H1 (cell line): Measurements from ENCODE around the gene CEP57L1. TPM values are rescaled to one million over a fixed set of nuclear protein-coding genes. Genes with fewer than 3 reads are reported as not detected.

Experiments
- CTCF ChIA-PET: fragments of 300-600 bp; sonication (Branson Sonifier 250); formaldehyde crosslinking; loops from one replicate; lab custom pipeline; 2021; ENCODE audit not compliant: partially characterized antibody; lab: Charles Lee
- POLR2A ChIA-PET: fragments of 300-600 bp; sonication (Branson Sonifier 250); formaldehyde crosslinking; loops from one replicate; lab custom pipeline; 2021; ENCODE audit warnings: inconsistent platforms; ENCODE audit not compliant: partially characterized antibody; lab: Charles Lee
- DNase-seq, 2 experiments: peaks; one replicate each; pipeline versions ENCODE4 v3.0.0 to v3.0.0-alpha.2; 2010 to 2022; ENCODE audit warnings: low spot score in 2 of 2, low read depth in 1 of 2, mixed read lengths in 1 of 2
- FAIRE-seq: peaks from 2 replicates; lab custom pipeline; 2011; peaks lifted over from hg19 to GRCh38; lab: Jason Lieb, UNC
- H2AFZ ChIP-seq: 2 replicates; pipeline ENCODE4 v1.8.1; 2012; ENCODE audit warnings: low read length, inconsistent platforms
- H2AK5ac ChIP-seq: 2 replicates; pipeline ENCODE4 v1.6.1; 2013; ENCODE audit warnings: low read depth, low read length
- H2BK120ac ChIP-seq: replicated peaks from 2 replicates; pipeline ENCODE3; 2013; ENCODE audit warnings: low read depth, low read length, inconsistent platforms
- H2BK12ac ChIP-seq: 2 replicates; pipeline ENCODE4 v1.6.1; 2013; ENCODE audit warnings: low read depth, low read length
- H2BK15ac ChIP-seq: 2 replicates; pipeline ENCODE4 v1.6.1; 2013; ENCODE audit warnings: low read length
- H2BK20ac ChIP-seq: 2 replicates; pipeline ENCODE4 v1.6.1; 2013; ENCODE audit warnings: low read length
- H2BK5ac ChIP-seq: 2 replicates; pipeline ENCODE4 v1.6.1; 2013; ENCODE audit warnings: low read depth, low read length
- H3K14ac ChIP-seq: 2 replicates; pipeline ENCODE4 v1.6.1; 2013; ENCODE audit warnings: inconsistent platforms; ENCODE audit not compliant: insufficient read length
- H3K18ac ChIP-seq: 2 replicates; pipeline ENCODE4 v1.6.1; 2013; ENCODE audit warnings: low read length; ENCODE audit errors: extremely low read depth
- H3K23ac ChIP-seq: 2 replicates; pipeline ENCODE4 v1.6.1; 2013; ENCODE audit warnings: inconsistent platforms; ENCODE audit not compliant: insufficient read length
- H3K23me2 ChIP-seq: 2 replicates; pipeline ENCODE4 v1.6.1; 2013; ENCODE audit warnings: low read depth, low read length
- H3K27ac ChIP-seq: 2 replicates; pipeline ENCODE4 v1.6.1; 2011; ENCODE audit warnings: low read depth, low read length, inconsistent platforms
- H3K27me3 ChIP-seq, 4 experiments: replicated peaks in 1 of 4; 1 replicate in 1 of 4; 2 replicates in 3 of 4; pipeline versions ENCODE4 v1.6.1 to v1.8.1; 2011 to 2013; ENCODE audit warnings: low read length in 3 of 4, mild to moderate bottlenecking in 3 of 4, inconsistent platforms in 2 of 4, mixed read lengths in 2 of 4, moderate library complexity in 1 of 4; ENCODE audit not compliant: control insufficient read depth in 3 of 4, insufficient read depth in 3 of 4; ENCODE audit errors: extremely low read depth in 1 of 4
- H3K36me3 ChIP-seq, 4 experiments: 2 replicates each; pipeline versions ENCODE4 v1.6.1 to v1.8.1; 2011 to 2013; ENCODE audit warnings: mild to moderate bottlenecking in 4 of 4, low read length in 3 of 4, moderate library complexity in 2 of 4, control low read depth in 1 of 4, inconsistent platforms in 1 of 4; ENCODE audit not compliant: insufficient read depth in 4 of 4, control insufficient read depth in 2 of 4
- H3K4ac ChIP-seq: replicated peaks from 2 replicates; pipeline ENCODE3; 2013; ENCODE audit warnings: low read length, low read depth, mixed read lengths, inconsistent platforms; ENCODE audit not compliant: insufficient read length
- H3K4me1 ChIP-seq, 4 experiments: replicated peaks in 1 of 4; 1 replicate in 1 of 4; 2 replicates in 3 of 4; pipeline versions ENCODE4 v1.6.1 to v1.8.1; 2011 to 2013; ENCODE audit warnings: low read length in 3 of 4, inconsistent platforms in 2 of 4, mixed read lengths in 1 of 4; ENCODE audit not compliant: insufficient read depth in 4 of 4, control insufficient read depth in 3 of 4
- H3K4me2 ChIP-seq, 2 experiments: 2 replicates each; pipeline versions ENCODE4 v1.6.1 to v1.8.1; 2011 to 2013; ENCODE audit warnings: low read depth in 2 of 2, low read length in 2 of 2, control low read depth in 1 of 2, inconsistent platforms in 1 of 2, mild to moderate bottlenecking in 1 of 2; ENCODE audit not compliant: insufficient read depth in 1 of 2
- H3K4me3 ChIP-seq, 4 experiments: fragments of 200-600, 300-600 bp in 1 of 4; sonication (generic), shearing (Covaris generic), sonication (Bioruptor Twin) in 1 of 4; 2 replicates each; pipeline versions ENCODE4 v1.5.1 to v1.8.1; 2011 to 2016; ENCODE audit warnings: low read length in 4 of 4, low read depth in 3 of 4, control low read depth in 2 of 4, inconsistent platforms in 2 of 4, mild to moderate bottlenecking in 2 of 4, mixed read lengths in 1 of 4, moderate library complexity in 1 of 4; ENCODE audit not compliant: insufficient read depth in 2 of 4; ENCODE audit errors: extremely low read depth in 1 of 4
- H3K56ac ChIP-seq: replicated peaks from 2 replicates; pipeline ENCODE3; 2013; ENCODE audit warnings: low read depth, mild to moderate bottlenecking, mixed read lengths, low read length, inconsistent platforms; ENCODE audit not compliant: insufficient read length
- H3K79me1 ChIP-seq: 2 replicates; pipeline ENCODE4 v1.6.1; 2013; ENCODE audit warnings: low read depth, low read length, control low read depth
- H3K79me2 ChIP-seq, 2 experiments: 2 replicates each; pipeline versions ENCODE4 v1.6.1 to v1.8.1; 2012 to 2013; ENCODE audit warnings: low read length in 2 of 2, mild to moderate bottlenecking in 2 of 2, inconsistent platforms in 1 of 2; ENCODE audit not compliant: insufficient read depth in 2 of 2, control insufficient read depth in 1 of 2
- H3K9ac ChIP-seq, 4 experiments: replicated peaks in 1 of 4; 1 replicate in 1 of 4; 2 replicates in 3 of 4; pipeline versions ENCODE4 v1.6.1 to v1.8.1; 2011 to 2013; ENCODE audit warnings: low read depth in 3 of 4, low read length in 3 of 4, control low read depth in 2 of 4, mild to moderate bottlenecking in 2 of 4, moderate library complexity in 2 of 4, inconsistent platforms in 1 of 4; ENCODE audit errors: extremely low read depth in 1 of 4
- H3K9me3 ChIP-seq, 2 experiments: 2 replicates each; pipeline versions ENCODE4 v1.6.1 to v1.8.1; 2012 to 2013; ENCODE audit warnings: mild to moderate bottlenecking in 2 of 2, moderate library complexity in 2 of 2, control low read depth in 1 of 2, inconsistent platforms in 1 of 2, low read depth in 1 of 2, low read length in 1 of 2, mixed read lengths in 1 of 2; ENCODE audit not compliant: insufficient read depth in 2 of 2
- H4K20me1 ChIP-seq, 2 experiments: replicated peaks in 1 of 2; 2 replicates each; pipeline versions ENCODE3 to v1.8.1; 2011 to 2013; ENCODE audit warnings: inconsistent platforms in 2 of 2, low read length in 2 of 2, mild to moderate bottlenecking in 1 of 2; ENCODE audit not compliant: insufficient read depth in 2 of 2, control insufficient read depth in 1 of 2
- H4K5ac ChIP-seq: 2 replicates; pipeline ENCODE4 v1.6.1; 2013; ENCODE audit warnings: low read length, low read depth, mixed read lengths, inconsistent platforms; ENCODE audit not compliant: insufficient read length
- H4K8ac ChIP-seq: 2 replicates; pipeline ENCODE4 v1.8.0; 2013; ENCODE audit warnings: mild to moderate bottlenecking, moderate library complexity, low read length, inconsistent platforms; ENCODE audit not compliant: insufficient read depth; ENCODE audit errors: extremely low read depth
- H4K91ac ChIP-seq: replicated peaks from 2 replicates; pipeline ENCODE3; 2013; ENCODE audit warnings: low read length, mixed read lengths, inconsistent platforms; ENCODE audit not compliant: insufficient read length
- CTCF ChIP-seq, 3 experiments: IDR thresholded peaks; 1 replicate in 2 of 3; 2 replicates in 1 of 3; pipeline versions ENCODE4 v1.5.1 to v1.6.1; 2011; ENCODE audit warnings: low read length in 3 of 3, mild to moderate bottlenecking in 3 of 3, inconsistent platforms in 2 of 3, low read depth in 1 of 3, moderate library complexity in 1 of 3; ENCODE audit not compliant: insufficient read depth in 1 of 3; ENCODE audit errors: control extremely low read depth in 1 of 3
- MAFK ChIP-seq: IDR thresholded peaks from 2 replicates; pipeline ENCODE4 v1.6.1; 2012; ENCODE audit warnings: low read depth, mild to moderate bottlenecking, improper control_type of control experiment, low read length
- RAD21 ChIP-seq, 2 experiments: IDR thresholded peaks in 1 of 2; conservative IDR thresholded peaks in 1 of 2; 2 replicates each; pipeline ENCODE4 v1.6.1; 2011; ENCODE audit warnings: low read depth in 2 of 2, low read length in 2 of 2, improper control_type of control experiment in 1 of 2, inconsistent platforms in 1 of 2, mild to moderate bottlenecking in 1 of 2, moderate library complexity in 1 of 2
- RXRA ChIP-seq: IDR thresholded peaks from 2 replicates; pipeline ENCODE4 v1.6.1; 2011; ENCODE audit warnings: low read depth, mild to moderate bottlenecking, low read length, moderate library complexity; ENCODE audit not compliant: insufficient read depth
- SAP30 ChIP-seq: fragments of 300-600 bp; sonication (generic); IDR thresholded peaks from 2 replicates; pipeline ENCODE4 v1.7.1; 2012; ENCODE audit warnings: low read length, moderate library complexity, mild to moderate bottlenecking, inconsistent platforms; ENCODE audit not compliant: insufficient read depth, insufficient replicate concordance
- SIRT6 ChIP-seq: IDR thresholded peaks from one replicate; pipeline ENCODE4 v1.7.1; 2012; ENCODE audit warnings: low read length, inconsistent platforms
- SRF ChIP-seq: IDR thresholded peaks from 2 replicates; pipeline ENCODE4 v1.6.1; 2011; ENCODE audit warnings: mild to moderate bottlenecking, low read depth, low read length, moderate library complexity
- WGBS, 2 experiments: shearing (Covaris generic) in 1 of 2; methylation state at CpG; one replicate each; pipeline versions ENCODE4 v1.1.6 to v1.1.7; 2013 to 2015; ENCODE audit warnings: low lambda C conversion rate in 2 of 2, mixed read lengths in 2 of 2, inconsistent platforms in 1 of 2, low coverage in 1 of 2, missing lambda C conversion rate in 1 of 2; ENCODE audit not compliant: insufficient replicate concordance in 2 of 2, insufficient coverage in 1 of 2, insufficient read length in 1 of 2; ENCODE audit errors: extremely low coverage in 1 of 2, missing lambda C conversion rate in 1 of 2; 5-methylcytosine and 5-hydroxymethylcytosine counted together
- polyA plus RNA-seq, 7 experiments: library from polyadenylated mRNA; depleted of rRNA in 3 of 7; stranded (reverse) in 5 of 7; unstranded in 2 of 7; fragments of >200 nt in 5 of 7; fragments of 200-250 nt in 2 of 7; gene quantifications; 1 replicate in 5 of 7; 2 replicates in 1 of 7; 4 replicates in 1 of 7; pipeline versions ENCODE4 v1.2.1 to v1.2.3, GENCODE V29; 2011 to 2013; ENCODE audit warnings: missing spikeins in 2 of 7, mixed read lengths in 2 of 7
- total RNA-seq: library from RNA; stranded (reverse); fragmentation: NEBNext Ultra II Directional; extraction: Animal tissue kit (Norgen Biotek cat#: 25700); gene quantifications from 2 replicates; pipeline ENCODE4 v1.2.1, GENCODE V29; 2021
- TF ChIP-seq, protein P1 (sequence below): IDR thresholded peaks from 2 replicates; pipeline ENCODE4 v1.6.1; 2011; ENCODE audit warnings: low read depth, mild to moderate bottlenecking, low read length; ENCODE audit not compliant: insufficient read depth

Gene CEP57L1
- total and polyA plus RNA-seq, 2 of the 8 experiments (the other 6 are each of a cell fraction or from before 2014, with no cell fraction given), result 3.6 to 11.5 TPM

DNA sequence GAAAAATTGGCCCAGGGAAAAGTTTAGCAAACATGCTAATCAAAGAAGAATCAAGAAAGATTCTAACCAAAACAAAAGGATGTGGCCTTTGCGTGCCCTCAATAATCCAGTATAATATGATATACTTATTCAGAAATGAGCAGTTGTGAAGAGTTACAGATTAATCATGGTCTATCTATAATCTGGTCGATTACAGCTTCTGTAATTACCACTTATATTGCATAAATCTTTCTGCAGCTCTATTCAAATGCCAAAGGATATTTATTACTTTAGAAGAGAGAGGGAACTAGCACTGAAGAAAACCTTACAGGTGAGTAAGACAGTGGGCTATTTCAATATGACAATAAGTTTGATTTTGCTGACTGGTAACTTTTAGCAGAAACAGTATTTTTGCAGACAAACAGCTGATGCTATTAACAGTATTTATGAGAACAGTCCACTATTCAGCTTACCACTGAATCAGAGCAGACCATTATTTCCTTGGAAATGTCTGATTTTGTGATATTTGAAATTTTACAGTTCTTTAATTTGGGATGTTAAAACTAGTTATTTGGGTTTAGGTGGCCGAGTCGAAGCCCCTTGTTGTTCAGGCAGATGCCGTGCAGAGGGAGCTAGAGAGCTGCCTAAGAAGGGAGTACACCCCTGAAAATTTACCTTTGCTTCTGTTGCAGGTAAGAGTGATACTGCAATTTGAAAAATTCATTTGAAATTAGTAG, 92.2 kb downstream of the CEP57L1 start:
- DNase-seq, result peak; percentile 9 to 78
- no peak overlapping the region for H3K18ac ChIP-seq
- H2BK15ac ChIP-seq, result no peak overlapping the region
- no peak overlapping the region for H2AFZ ChIP-seq
- POLR2A ChIA-PET, result interaction anchor here (1.0 to 2.0 kb wide), 2 partner anchors 9 to 196 kb away, joined by 3 to 9 read pairs; partner anchors contain the start of gene CD164
- H4K5ac ChIP-seq, result no peak overlapping the region
- no peak overlapping the region for H4K8ac ChIP-seq
- H3K4me2 ChIP-seq, result no peak overlapping the region
- WGBS, 2 experiments, result 44% methylated on average over 5 of the region's 5 CpGs; no CpG with 5 or more reads in 1 of the 2 experiments
- H2BK12ac ChIP-seq, result no peak overlapping the region
- no peaks in the 10 kb centered on the region for H3K36me3 ChIP-seq
- H3K4me3 ChIP-seq, result no peak overlapping the region
- no peaks in the 10 kb centered on the region for H3K79me2 ChIP-seq
- H3K4me1 ChIP-seq, result peaks cover 0 to 7% (median 2%) of the 10 kb centered on the region in 4 experiments; a peak in 2 of 7 replicates
- H3K9ac ChIP-seq, result no peak overlapping the region
- H2BK20ac ChIP-seq, result no peak overlapping the region
- no peak overlapping the region for H3K27ac ChIP-seq
- CTCF ChIA-PET, result interaction anchor here (0.6 to 3.8 kb wide), 47 partner anchors 10 to 292 kb away, joined by 3 to 60 read pairs (median 4); partner anchors contain the start of genes CD164, PPIL6, SESN1 and SMPD2
- no peak overlapping the region for H4K91ac ChIP-seq
- H2BK5ac ChIP-seq, result no peak overlapping the region
- H3K14ac ChIP-seq, result no peak overlapping the region
- no peaks in the 10 kb centered on the region for H4K20me1 ChIP-seq
- H3K27me3 ChIP-seq, result no peaks in the 10 kb centered on the region
- H3K9me3 ChIP-seq, result peaks cover 8 to 10% of the 10 kb centered on the region in 2 experiments; a peak in 3 of 4 replicates
- peak; percentile 28 for FAIRE-seq
- no peak overlapping the region for H2AK5ac ChIP-seq
- no peaks in the 10 kb centered on the region for H3K23me2 ChIP-seq
- H3K23ac ChIP-seq, result no peak overlapping the region
- H3K4ac ChIP-seq, result no peak overlapping the region
- no peaks in the 10 kb centered on the region for H3K79me1 ChIP-seq
- H2BK120ac ChIP-seq, result no peak overlapping the region
- no peak overlapping the region for H3K56ac ChIP-seq
- TF ChIP-seq SIRT6 (no peak), MAFK (peak; percentile 43), CTCF (IDR thresholded peaks at IDR 0.05; ENCODE audit: control extremely low read depth in 1 of 3, insufficient read depth in 1 of 3, low read depth in 1 of 3, low read length in 3 of 3) (peak; percentile 68 to 88 (median 83)), SRF (no peak), RXRA (no peak), SAP30 (no peak), RAD21 (IDR thresholded peaks at IDR 0.05 in 1 of 2, conservative IDR thresholded peaks at IDR 0.05 in 1 of 2; ENCODE audit: low read depth in 2 of 2, low read length in 2 of 2) (peak; percentile 95 to 96)
- TF ChIP-seq, protein P1, sequence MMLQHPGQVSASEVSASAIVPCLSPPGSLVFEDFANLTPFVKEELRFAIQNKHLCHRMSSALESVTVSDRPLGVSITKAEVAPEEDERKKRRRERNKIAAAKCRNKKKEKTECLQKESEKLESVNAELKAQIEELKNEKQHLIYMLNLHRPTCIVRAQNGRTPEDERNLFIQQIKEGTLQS, result no peak
